Smooth muscle cell (in vitro differentiated cells): Measurements from ENCODE around the gene SIX1. TPM values are rescaled to one million over a fixed set of nuclear protein-coding genes. Genes with fewer than 3 reads are reported as not detected.

Source experiments
- DNase-seq: peaks from one replicate; lab custom pipeline; 2025; ENCODE audit not compliant: unreplicated experiment; lab: John Stamatoyannopoulos, UW
- H2AFZ ChIP-seq: fragments of 200-600 bp; sonication (generic); 2 replicates; pipeline ENCODE4 v1.6.0; 2016; ENCODE audit warnings: antibody characterized with exemption, low read depth, mild to moderate bottlenecking
- H3F3A ChIP-seq: fragments of 200-600 bp; sonication (generic); 2 replicates; pipeline ENCODE4 v1.6.0; 2017; ENCODE audit warnings: antibody characterized with exemption, low read depth
- H3K27ac ChIP-seq: fragments of 200-600 bp; sonication (generic); 2 replicates; pipeline ENCODE4 v1.5.1; 2016; ENCODE audit warnings: low read depth, mild to moderate bottlenecking
- H3K27me3 ChIP-seq: fragments of 200-600 bp; sonication (generic); 2 replicates; pipeline ENCODE4 v1.6.1; 2016; ENCODE audit warnings: low read depth, mild to moderate bottlenecking
- H3K36me3 ChIP-seq: fragments of 200-600 bp; sonication (generic); 2 replicates; pipeline ENCODE4 v1.5.1; 2016; ENCODE audit warnings: low read depth
- H3K4me1 ChIP-seq: fragments of 200-600 bp; sonication (generic); 2 replicates; pipeline ENCODE4 v1.5.1; 2016; ENCODE audit warnings: low read depth
- H3K4me2 ChIP-seq: fragments of 200-600 bp; sonication (generic); 2 replicates; pipeline ENCODE4 v1.6.0; 2016; ENCODE audit warnings: mild to moderate bottlenecking
- H3K4me3 ChIP-seq: fragments of 200-600 bp; sonication (generic); 2 replicates; pipeline ENCODE4 v1.5.1; 2016; ENCODE audit warnings: mild to moderate bottlenecking
- H3K79me2 ChIP-seq: fragments of 200-600 bp; sonication (generic); 2 replicates; pipeline ENCODE4 v1.6.0; 2016; ENCODE audit warnings: low read depth, mild to moderate bottlenecking
- H3K9ac ChIP-seq: fragments of 200-600 bp; sonication (generic); 2 replicates; pipeline ENCODE4 v1.6.0; 2016; ENCODE audit warnings: low read depth
- H3K9me3 ChIP-seq: fragments of 200-600 bp; sonication (generic); replicated peaks from 2 replicates; pipeline ENCODE4 v1.5.1; 2016; ENCODE audit warnings: low read depth
- H4K20me1 ChIP-seq: fragments of 200-600 bp; sonication (generic); 2 replicates; pipeline ENCODE4 v1.6.0; 2016; ENCODE audit warnings: low read depth
- CTCF ChIP-seq: fragments of 200-600 bp; sonication (generic); IDR thresholded peaks from 2 replicates; pipeline ENCODE4 v1.5.1; 2017; ENCODE audit warnings: borderline replicate concordance, mild to moderate bottlenecking, antibody characterized with exemption; ENCODE audit not compliant: insufficient read depth, poor library complexity, severe bottlenecking
- WGBS: methylation state at CpG from one replicate; pipeline ENCODE4 v1.1.7; 2016; ENCODE audit warnings: low lambda C conversion rate; 5-methylcytosine and 5-hydroxymethylcytosine counted together
- polyA plus RNA-seq: library from polyadenylated mRNA; unstranded; fragments of >200 nt; fragmentation: Nextera tagmentation; extraction: Ambion mirVana; gene quantifications from 2 replicates; pipeline ENCODE4 v1.2.1, GENCODE V29; 2016
- total RNA-seq: library from RNA; depleted of rRNA; stranded (reverse); fragments of >200 nt; gene quantifications from 2 replicates; pipeline ENCODE4 v1.2.3, GENCODE V29; 2014

SIX1 gene
- total and polyA plus RNA-seq, 2 experiments from 2014 or later: not detected

GRCh38 chr14:60656686-60657455 is 7.6 kb upstream of the SIX1 start:
- no peaks in the 10 kb centered on the region for H3K9me3 ChIP-seq
- H3K4me2 ChIP-seq: peak overlapping the region; percentile 97
- no peaks in the 10 kb centered on the region for H3K79me2 ChIP-seq
- no peak overlapping the region for H3K27ac ChIP-seq
- H3K36me3 ChIP-seq: no peaks in the 10 kb centered on the region
- peaks cover 94% of the 10 kb centered on the region for H3K27me3 ChIP-seq
- no peaks in the 10 kb centered on the region for H4K20me1 ChIP-seq
- H3K4me3 ChIP-seq: peak overlapping the region; percentile 74
- peaks cover 33% of the 10 kb centered on the region for H3K4me1 ChIP-seq
- H3K9ac ChIP-seq: peak overlapping the region; percentile 53
- WGBS: under 1% methylated on average over 63 of the region's 75 CpGs
- peak; percentile 32 for TF ChIP-seq CTCF
- peak overlapping the region; percentile 97 for H2AFZ ChIP-seq
- no peaks in the 10 kb centered on the region for H3F3A ChIP-seq
- DNase-seq: no peak

- no peak for DNase-seq
- H4K20me1 ChIP-seq: no peaks in the 10 kb centered on the region
- H3K4me1 ChIP-seq: peaks cover 40% of the 10 kb centered on the region
- peaks cover 1% of the 10 kb centered on the region for H3F3A ChIP-seq
- 3% methylated on average over 36 of the region's 36 CpGs for WGBS
- no peak for TF ChIP-seq CTCF
- no peaks in the 10 kb centered on the region for H3K79me2 ChIP-seq
- peak overlapping the region; percentile 97 for H3K4me2 ChIP-seq
- peaks cover 95% of the 10 kb centered on the region for H3K27me3 ChIP-seq
- H3K9ac ChIP-seq: no peak overlapping the region
- H3K4me3 ChIP-seq: peak overlapping the region; percentile 74
- H3K27ac ChIP-seq: no peak overlapping the region
- peak overlapping the region; percentile 97 for H2AFZ ChIP-seq
- H3K36me3 ChIP-seq: no peaks in the 10 kb centered on the region
- no peaks in the 10 kb centered on the region for H3K9me3 ChIP-seq
Measured at GRCh38 chr14:60655898-60656685, 6.8 kb upstream of the SIX1 start.

GRCh38 chr14:60655119-60655897 is 6.0 kb upstream of the SIX1 start:
- Histone ChIP-seq H2AFZ (no peak overlapping the region), H3K4me1 (peaks cover 42% of the 10 kb centered on the region), H4K20me1 (no peaks in the 10 kb centered on the region), H3K9ac (no peak overlapping the region), H3K4me3 (no peak overlapping the region), H3K27me3 (peaks cover 97% of the 10 kb centered on the region), H3K9me3 (no peaks in the 10 kb centered on the region), H3K27ac (no peak overlapping the region), H3K4me2 (peak overlapping the region; percentile 97), H3F3A (peaks cover 7% of the 10 kb centered on the region), H3K79me2 (no peaks in the 10 kb centered on the region), H3K36me3 (no peaks in the 10 kb centered on the region)
- 6% methylated on average over 28 of the region's 29 CpGs for WGBS
- TF ChIP-seq CTCF: no peak
- DNase-seq: no peak
